Stimulated activated CD8-positive, alpha-beta memory T cell treated with anti-CD3 and anti-CD28 coated beads, Interleukin-12 subunit alpha, Interleukin-12 subunit beta, amount 100 ng/mL, for 24 hours (primary cell): ENCODE measurements around the gene PRAMEF1.
"Not testable (repeated sequence)": the region's sequence is repeated elsewhere in the genome, so short reads cannot be mapped to it uniquely, and the experiment has no call there.

Experiments used
- DNase-seq: peaks from one replicate; pipeline ENCODE4 v3.0.0-alpha.2; 2020; ENCODE audit errors: extremely low read depth

Gene PRAMEF1

DNA sequence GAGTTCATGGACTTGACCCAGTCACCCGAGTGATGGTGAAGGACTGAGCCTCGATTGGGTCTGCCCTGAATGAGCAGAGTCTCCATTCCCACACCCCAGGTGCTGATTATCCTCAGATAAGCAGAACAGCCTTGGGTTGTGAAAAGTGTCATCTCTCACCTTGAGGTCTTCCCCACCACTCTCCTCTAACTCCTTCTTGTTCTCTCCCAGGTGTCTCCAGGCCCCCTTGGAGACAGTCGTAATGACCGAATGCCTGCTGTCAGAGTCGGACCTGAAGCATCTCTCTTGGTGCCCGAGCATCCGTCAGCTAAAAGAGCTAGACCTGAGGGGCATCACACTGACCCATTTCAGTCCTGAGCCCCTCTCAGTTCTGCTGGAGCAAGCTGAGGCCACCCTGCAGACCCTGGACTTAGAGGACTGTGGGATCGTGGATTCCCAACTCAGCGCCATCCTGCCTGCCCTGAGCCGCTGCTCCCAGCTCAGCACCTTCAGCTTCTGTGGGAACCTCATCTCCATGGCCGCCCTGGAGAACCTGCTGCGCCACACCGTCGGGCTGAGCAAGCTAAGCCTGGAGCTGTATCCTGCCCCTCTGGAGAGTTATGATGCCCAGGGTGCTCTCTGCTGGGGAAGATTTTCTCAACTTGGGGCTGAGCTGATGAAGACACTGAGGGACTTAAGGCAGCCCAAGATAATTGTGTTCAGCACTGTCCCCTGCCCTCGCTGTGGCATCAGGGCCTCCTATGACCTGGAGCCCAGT lies 14.2 kb upstream of the PRAMEF1 start:
- no peak for DNase-seq

DNA sequence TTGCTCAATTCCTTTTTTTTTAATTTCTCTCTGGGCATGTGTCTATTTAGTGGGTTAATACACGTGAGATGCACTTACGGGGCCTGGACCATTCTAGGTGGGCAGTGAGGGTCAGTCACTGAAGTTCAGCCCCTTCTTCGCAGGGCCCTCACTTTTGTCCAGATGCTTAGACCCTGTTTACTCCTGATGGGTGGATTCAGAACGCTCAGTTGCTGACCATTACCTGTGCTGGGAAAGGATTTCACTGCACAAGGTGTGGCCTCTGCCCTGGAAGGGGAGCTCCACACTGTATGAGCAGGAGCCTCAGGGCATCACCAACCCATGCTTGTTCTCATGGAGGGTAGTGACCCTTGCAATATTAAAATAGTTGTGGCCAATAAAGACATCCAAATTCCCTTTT lies 13.1 kb upstream of the PRAMEF1 start:
- DNase-seq = no peak

DNA sequence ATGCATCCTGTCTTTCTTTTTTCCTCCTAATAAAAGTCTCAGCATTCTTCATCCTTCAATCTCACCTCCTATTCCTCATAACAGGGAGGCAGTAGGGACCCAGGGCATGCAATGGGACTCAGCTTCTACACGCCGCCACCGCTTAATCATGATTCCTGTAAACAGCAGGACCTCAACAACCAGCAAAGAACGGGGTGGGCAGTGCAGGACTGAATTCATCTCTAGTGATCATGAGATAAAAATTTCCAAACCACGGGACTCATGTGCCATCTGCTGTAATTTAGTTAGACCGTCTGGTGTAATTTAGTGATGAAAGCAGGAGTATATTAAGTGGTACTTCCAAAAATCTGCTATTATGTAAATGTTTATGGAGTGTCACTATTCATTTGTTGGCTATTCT lies 12.3 kb upstream of the PRAMEF1 start:
- no peak for DNase-seq

DNA sequence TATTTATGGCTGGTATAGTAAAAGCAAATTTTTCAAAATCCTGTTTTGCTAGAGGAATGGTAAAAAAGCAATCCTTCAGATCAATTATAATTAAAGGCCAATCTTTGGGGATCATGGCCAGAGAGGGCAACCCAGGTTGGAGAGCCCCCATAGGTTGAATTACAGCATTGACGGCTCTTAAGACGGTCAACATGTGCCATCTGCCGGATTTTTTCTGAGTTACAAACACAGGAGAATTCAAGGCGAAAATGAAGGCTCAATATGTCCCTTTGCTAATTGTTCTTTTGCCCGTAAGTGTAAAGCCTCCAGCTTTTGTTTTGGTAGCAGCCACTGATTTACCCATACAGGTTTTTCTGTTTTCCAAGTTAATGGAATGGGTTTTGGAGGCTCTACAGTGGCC lies 9.7 kb upstream of the PRAMEF1 start:
- not testable (repeated sequence) for DNase-seq

DNA sequence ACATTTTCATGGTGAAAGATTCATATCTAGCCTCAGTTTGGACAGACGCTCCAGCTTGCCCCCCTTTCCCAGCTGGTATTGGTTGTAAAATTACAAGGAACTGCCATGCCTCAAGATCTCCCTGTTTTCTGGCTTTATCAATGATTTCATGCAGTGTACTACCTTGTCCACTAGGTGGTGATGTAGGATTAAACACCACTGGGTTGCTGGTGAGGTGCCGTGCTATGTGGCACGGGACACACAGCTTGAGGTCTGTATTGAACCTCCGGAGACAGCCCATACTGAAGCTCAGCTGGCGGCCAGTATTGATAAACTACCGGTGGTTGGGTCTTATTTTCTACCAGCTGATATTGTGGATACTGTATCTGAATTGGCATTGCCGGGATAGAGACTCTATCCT lies 7.4 kb upstream of the PRAMEF1 start:
- DNase-seq = not testable (repeated sequence)

DNA sequence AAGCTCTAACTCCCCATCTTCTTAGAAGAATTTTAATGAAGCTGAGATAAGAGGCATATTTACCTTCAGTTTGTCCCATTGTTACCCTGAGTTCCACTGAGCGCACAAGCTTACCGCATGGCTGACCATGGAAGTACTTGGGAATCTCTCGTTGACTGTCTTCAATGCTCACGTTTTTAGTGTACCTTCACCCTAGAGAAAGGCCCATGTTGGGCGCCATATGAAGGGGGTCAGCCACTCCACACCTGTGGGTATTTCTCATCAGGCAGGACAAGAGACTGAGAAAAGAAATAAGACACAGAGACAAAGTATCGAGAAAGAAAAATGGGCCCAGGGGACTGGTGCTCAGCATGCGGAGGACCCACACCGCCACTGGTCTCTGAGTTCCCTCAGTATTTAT lies 6.5 kb upstream of the PRAMEF1 start:
- DNase-seq = not testable (repeated sequence)

DNA sequence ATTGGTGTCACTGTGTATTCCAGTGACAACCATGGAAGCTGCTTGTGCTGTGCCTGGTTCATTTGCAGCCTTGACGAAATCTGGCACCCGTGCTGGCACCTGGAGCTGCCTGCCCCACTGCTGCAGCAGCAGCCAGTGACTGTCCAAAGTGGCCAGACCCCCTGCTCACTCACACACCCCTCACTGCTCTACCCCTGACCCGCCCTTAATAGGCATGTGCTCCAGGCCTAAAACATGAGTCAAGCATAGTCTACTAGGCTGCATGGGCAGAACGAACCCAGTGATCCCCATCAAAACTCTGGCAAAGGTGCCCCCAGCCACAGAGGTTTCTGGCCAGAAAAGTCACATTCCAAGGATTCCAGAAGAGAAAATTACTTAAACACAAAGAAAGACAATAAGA lies 7.7 kb downstream of the PRAMEF1 start:
- DNase-seq = no peak

DNA sequence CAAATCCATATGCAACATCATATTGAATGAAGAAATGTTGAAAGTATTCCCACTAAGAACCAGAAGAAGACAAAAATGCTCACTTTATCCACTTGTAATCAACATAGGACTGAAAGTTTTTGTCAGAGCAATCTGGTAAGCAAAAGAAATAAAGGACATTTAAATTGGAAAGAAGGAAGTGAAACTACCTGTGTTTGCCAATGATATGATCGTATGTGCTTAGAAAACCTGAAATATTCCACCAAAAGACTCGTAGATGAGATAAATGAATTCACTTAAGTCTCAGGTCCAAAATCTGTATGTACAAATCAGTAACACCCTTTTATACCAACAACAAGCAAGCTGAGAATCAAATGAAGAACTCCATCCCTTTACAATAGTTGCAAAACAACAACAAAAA lies 8.5 kb downstream of the PRAMEF1 start:
- DNase-seq = no peak

DNA sequence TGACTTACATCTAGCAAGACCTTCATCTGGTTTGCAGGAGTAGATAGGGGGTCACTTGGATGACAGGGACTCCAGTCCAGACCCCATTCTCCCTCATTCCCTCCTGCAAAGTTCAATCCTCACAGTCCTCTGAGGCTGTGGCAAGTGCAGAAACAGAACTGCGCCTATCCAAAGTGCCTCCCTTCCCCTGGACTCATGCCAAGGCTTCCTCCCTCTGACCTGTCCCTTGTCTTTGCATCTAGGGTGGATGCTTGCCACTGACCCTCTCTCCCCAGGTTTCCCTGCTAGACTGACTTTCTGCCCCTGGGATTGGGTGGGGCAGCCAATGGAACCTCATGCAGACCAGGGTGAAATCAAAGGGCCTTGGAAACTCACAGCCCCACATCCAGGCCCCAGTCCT lies 18.7 kb downstream of the PRAMEF1 start:
- no peak for DNase-seq

DNA sequence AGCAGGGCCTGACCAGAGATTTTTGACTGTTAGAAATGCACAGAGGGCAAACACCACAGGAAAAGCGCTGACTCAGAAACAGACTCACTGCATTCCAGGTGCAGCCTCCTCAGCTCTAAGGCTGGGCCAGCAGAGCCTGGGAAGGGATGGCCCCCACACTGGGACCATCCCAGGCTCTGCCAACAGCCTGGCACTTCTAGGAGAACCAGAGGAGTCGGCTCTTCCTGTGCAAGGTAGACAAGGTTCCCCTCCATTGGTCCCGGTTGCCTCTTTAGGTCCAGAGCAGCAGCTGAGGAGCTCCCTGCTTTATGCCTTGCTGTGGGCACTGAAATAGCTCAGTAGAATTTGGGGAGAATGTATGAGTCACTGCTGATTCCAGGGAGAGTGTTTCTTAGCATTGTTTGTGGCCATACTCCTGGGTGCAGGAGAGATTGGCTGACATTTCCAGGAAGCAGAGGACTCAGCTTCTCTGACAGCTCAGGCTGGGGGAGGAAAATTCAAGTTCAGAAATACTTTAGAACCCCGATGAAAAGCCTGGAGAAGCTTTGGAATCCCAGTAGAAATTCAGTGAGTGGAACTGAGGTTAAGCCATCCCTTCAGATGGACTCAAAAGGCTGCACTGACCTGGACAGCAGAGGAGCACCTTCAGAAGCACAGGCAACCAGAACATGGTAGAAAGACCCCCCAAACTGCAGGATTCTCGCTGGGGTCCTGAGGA lies 19.7 kb downstream of the PRAMEF1 start:
- no peak for DNase-seq

DNA sequence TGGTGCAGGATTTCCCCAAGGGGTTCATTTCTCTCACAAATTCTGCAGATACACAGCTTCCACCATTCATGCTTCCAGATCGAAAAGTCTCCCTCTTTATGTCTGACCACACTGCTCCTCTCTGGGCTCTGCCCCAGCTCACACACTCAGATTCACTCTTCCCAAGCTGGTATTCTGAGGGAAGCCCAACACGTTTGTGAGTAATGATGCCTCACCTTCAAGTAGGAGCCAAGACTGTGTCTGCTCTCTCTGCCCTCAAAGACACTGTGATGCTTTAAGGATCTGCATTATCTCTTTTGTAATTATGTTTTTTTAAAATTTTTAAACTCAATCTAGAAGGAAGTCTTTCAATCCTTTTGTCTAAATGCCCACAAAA lies 20.2 kb downstream of the PRAMEF1 start:
- no peak for DNase-seq

DNA sequence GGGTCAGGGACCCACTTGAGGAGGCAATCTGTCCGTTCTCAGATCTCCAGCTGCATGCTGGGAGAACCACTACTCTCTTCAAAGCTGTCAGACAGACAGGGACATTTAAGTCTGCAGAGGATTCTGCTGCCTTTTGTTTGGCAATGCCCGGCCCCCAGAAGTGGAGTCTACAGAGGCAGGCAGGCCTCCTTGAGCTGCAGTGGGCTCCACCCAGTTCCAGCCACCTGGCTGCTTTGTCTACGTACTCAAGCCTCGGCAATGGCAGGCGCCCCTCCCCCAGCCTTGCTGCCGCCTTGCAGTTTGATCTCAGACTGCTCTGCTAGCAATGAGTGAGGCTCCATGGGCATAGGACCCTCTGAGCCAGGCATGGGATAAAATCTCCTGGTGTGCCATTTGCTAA lies 27.9 kb downstream of the PRAMEF1 start:
- not testable (repeated sequence) for DNase-seq

DNA sequence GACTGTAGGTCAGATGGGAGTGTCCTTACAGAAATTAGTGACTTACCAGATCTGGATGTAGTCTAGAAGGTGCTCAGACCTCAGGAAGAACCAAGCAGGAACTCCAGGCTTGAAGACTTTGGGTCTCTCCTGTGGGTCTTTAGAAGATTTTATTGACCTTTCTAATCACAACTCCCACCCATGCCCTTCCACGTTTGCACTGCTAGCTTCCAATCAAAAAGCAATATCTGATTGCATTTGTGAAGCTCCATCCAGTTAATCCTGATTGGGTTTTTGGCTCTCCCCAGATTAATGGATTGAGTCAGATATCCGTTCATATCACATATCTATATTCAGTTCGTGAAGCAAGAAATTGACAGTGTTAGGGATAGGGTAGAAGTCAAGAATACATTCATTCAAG lies 40.1 kb downstream of the PRAMEF1 start, which contains the start of gene PRAMEF11:
Gene PRAMEF11, minus strand, starts transcription at position 101 of the 400 bp plus-strand sequence. CDS start 2,621 bp downstream, outside the sequence.
- not testable (repeated sequence) for DNase-seq

DNA sequence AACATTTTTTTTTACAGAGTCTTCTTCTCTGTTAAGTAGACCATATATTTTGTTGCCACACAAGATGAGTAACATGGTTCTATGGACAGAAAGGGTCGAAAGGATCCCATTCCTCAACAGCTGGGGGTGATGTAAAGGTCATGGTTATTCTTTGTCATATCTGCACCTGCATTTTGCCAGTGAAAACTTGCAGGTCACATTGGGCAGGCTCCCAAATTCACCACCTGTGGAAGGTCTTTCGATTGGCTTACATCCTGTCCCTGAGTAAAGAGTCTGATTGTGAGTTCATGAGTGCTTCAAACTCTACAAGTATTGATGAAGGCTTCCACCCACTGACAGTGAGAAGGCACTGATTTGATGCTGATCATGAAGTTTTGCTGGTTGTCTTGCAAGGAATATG lies 42.1 kb downstream of the PRAMEF1 start:
- not testable (repeated sequence) for DNase-seq
